ENCODE results near the gene RAP1GAP.

DNA sequence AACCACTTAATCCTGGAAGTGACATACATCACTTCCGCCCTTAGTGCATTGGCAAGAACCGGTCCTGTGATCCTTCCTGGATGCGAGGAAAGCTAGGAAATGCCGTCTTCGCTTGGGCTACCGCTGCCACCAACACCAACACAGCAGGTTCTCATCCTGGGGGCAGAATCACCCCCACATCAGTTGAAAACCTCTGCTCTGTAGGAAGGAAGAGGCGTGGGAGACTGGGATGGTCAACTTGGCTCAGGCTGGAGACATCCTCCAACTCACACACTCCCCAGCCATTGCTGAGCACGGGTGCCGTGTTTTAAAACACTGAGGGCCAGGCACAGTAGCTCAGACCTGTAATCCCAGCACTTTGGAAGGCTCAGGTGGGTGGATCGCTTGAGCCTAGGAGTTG, 85.1 kb downstream of the RAP1GAP start:
- TF ChIP-seq, protein P1, sequence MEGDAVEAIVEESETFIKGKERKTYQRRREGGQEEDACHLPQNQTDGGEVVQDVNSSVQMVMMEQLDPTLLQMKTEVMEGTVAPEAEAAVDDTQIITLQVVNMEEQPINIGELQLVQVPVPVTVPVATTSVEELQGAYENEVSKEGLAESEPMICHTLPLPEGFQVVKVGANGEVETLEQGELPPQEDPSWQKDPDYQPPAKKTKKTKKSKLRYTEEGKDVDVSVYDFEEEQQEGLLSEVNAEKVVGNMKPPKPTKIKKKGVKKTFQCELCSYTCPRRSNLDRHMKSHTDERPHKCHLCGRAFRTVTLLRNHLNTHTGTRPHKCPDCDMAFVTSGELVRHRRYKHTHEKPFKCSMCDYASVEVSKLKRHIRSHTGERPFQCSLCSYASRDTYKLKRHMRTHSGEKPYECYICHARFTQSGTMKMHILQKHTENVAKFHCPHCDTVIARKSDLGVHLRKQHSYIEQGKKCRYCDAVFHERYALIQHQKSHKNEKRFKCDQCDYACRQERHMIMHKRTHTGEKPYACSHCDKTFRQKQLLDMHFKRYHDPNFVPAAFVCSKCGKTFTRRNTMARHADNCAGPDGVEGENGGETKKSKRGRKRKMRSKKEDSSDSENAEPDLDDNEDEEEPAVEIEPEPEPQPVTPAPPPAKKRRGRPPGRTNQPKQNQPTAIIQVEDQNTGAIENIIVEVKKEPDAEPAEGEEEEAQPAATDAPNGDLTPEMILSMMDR (IDR thresholded peaks at IDR 0.05): no peak
- no peak for TF ChIP-seq POLR2A (IDR thresholded peaks at IDR 0.05)
